ENCODE results near the gene SLC16A10. TPM values are rescaled to one million over a fixed set of nuclear protein-coding genes. Genes with fewer than 3 reads are reported as not detected.
A peak's percentile ranks its signal among the peaks of the same experiment; 100 is the strongest.
"Not testable (repeated sequence)": the region's sequence is repeated elsewhere in the genome, so short reads cannot be mapped to it uniquely, and the experiment has no call there.

SLC16A10 gene
- polyA plus RNA-seq, 1 donor = 4.4 TPM

DNA sequence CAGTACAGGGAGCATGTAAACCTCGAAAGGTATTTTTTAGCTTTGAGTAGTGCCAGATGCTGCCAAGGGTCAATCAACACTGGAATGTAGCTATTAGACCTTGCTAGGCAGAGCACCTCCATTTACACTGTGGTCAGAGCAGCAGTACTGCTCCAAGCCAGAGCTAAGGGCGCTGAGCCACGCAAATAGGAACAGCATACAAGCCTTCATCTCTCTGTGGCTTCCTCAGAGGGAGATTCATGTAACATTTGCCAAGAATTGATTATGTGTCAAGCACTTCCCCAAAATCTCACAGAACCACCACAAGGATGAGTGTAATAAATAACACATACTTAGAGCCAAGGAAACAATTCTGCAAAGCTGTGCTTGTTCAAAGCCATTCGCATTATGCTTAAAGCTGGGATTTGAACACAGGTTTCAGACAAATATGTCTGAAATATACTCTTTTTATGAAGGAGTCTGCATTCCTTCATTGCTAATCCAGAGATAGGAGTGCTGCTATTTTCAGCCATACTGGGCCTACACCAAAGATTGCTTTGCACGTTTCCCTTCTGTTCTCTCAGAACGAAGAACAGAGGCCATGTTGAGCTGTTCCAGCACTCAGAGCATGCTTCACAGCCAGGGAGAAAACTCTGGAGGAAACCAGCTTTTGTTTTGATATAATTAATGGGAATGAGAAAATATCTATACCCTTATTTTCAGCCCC is 97.7 kb downstream of the SLC16A10 start:
- DNase-seq (ENCODE audit: low read depth) = no peak

DNA sequence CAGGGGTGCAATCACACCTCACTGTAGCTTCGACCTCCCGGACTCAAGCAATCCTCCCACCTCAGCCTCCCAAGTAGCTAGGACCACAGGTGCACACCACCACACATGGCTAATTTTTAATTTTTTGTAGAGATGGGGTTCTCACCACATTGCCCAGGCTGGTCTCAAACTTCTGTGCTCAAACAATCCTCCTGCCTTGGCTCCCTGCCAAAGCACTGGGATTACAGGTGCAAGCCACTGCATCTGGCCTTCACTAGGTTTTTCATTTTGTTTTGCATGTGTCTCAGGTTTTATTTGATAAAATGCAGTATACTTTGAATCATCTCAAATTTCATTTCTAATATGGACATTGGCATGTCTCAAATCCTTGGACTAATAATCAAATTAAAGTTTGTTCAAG is 98.7 kb downstream of the SLC16A10 start:
- no peak for DNase-seq (ENCODE audit: low read depth)

DNA sequence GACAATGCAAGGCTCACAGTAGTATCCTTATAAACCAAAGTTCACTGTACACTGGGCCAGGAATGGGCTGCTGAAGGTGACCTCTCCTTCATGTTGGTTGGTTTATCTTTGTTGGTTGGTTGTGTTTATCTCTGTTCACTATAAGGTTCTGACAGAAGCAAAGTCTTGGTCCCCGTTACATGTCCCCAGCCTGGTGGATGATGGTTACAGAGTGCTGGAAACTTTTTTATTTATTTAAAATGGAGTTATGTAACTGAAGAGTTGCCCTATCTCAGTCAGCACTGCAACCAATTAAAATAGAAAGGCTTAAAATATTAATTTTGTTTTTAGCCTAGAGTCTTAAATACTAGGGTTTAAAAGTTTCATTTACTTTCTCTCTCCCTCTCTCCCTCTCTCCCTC is 100.6 kb downstream of the SLC16A10 start:
- no peak for DNase-seq (ENCODE audit: low read depth)

DNA sequence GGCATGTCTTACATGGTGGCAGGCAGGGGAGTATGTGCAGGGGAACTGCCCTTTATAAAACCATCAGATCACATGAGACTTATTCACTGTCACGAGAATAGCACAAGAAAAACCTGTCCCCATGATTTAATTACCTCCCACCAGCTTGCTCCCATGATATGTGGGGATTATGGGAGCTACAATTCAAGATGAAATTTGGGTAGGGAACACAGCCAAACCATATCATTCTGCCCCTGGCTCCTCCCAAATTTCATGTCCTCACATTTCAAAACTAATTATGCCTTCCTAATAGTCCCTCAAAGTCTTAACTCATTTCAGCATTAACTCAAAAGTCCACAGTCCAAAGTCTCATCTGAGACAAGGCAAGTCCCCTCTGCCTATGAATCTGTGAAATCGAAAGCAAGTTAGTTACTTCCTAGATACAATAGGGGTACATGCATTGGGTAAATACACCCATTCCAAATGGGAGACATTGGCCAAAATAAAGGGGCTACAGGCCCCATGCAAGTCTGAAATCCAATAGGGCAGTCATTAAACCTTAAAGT is 102.4 kb downstream of the SLC16A10 start:
- not testable (repeated sequence) for DNase-seq (ENCODE audit: low read depth)

DNA sequence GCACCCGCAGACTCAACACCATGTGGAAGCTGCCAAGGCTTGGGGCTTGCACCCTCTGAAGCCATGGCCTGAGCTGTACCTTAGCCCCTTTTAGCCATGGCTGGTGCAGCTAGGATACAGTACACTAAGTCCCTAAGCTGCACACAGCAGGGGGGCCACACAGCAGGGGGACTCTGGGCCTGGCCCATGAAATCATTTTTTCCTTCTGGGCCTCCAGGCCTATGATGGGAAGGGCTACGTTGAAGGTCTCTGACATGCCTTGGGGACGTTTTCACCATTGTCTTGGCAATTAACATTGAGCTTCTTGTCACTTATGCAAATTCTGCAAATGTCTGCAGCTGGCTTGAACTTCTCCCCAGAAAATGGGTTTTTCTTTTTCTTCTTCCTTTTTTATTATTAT is 103.3 kb downstream of the SLC16A10 start:
- no peak for DNase-seq (ENCODE audit: low read depth)

DNA sequence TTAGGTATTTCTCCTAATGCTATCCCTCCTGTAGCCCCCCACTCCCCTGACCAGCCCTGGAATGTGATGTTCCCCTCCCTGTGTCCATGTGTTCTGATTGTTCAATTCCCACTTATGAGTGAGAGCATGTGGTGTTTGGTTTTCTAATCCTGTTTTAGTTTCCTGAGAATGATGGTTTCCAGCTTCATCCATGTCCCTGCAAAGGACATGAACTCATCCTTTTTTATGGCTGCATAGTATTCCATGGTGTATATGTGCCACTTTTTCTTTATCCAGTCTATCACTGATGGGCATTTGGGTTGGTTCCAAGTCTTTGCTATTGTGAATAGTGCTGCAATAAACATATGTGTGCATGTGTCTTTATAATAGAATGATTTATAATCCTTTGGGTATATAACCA is 103.8 kb downstream of the SLC16A10 start:
- not testable (repeated sequence) for DNase-seq (ENCODE audit: low read depth)

DNA sequence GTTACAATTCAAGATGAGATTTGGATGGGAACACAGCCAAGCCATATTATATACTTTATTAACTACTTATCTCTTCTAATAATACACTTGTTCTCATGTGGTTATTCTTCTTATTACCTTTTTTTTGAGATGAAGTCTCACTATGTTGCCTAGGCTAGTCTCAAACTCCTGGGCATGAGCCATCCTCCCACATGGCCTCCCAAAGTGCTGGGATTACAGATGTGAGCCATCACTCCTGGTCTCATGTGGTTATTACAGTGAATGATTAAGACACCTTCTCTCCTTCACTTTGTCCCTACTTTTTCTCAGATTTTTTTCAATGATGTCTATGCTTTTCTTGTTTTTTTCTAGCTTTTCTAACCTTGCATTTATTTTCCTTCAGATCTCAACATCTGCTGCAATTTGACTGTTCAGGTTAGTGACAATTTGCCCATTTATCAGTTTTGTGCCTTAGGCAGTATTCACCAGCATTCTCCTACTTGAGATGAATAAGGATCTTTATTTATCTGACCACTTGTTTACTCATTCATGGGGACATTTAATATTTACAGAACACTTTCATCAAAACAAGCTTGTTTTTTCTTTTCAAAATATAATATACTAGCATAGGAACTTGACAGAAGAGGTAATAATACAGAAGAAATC is 105.7 kb downstream of the SLC16A10 start:
- DNase-seq (ENCODE audit: low read depth) = no peak

DNA sequence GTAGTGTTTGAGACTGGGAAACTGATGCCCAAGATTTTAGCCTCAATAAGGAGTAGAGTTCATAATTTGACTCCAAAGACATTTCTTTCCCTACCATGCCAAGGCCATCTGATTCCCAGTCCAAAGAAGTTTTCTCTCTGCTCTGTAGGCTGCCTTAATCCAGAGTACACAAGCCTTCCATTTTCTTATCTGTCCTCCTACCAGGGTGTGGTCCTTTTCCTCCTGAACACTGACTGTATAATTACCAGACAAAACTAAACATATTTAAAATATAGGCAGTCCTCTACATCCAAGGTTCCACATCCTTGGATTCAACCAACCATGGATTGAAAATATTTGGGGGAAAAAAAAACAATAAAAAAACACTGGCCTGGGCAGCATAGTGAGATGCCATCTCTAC is 108.4 kb downstream of the SLC16A10 start:
- no peak for DNase-seq (ENCODE audit: low read depth)

DNA sequence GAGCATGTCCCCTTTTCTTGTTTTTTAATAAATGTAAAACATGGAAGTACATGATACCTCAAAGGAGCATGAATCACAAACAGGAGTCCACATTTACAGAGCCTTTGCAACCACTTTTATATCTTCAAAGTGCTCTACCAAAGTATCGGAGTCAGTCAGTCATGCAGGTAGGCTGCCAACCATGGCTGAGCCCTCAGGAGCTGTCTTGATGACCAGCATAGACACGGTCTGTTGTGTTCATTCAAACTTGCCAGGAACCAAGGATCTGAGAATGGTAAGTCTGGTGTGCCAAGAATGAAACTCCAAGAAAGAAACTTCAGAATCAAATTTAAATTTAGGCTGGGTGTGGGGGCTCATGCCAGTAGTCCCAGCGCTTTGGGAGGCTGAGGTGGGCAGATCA is 111.5 kb downstream of the SLC16A10 start:
- DNase-seq (ENCODE audit: low read depth) = no peak

DNA sequence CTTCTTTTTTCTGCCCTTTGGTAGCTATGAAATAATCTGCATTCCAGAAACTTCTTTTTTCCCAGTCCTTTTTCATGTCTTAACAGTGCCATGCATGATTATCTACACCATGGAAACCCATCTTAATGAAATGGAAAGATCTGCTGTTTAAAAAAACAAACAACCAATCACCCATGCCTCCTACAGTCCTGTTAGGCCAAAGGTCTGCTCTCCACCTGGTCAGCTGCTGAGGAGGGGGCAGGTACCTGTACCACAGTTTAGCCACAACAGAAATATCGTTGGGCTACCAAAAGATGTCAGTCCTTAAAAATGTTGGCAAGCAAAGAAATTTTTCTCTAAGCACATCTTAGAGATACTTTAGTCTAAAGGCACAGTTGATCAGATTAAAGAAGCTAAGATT is 112.6 kb downstream of the SLC16A10 start:
- no peak for DNase-seq (ENCODE audit: low read depth)

DNA sequence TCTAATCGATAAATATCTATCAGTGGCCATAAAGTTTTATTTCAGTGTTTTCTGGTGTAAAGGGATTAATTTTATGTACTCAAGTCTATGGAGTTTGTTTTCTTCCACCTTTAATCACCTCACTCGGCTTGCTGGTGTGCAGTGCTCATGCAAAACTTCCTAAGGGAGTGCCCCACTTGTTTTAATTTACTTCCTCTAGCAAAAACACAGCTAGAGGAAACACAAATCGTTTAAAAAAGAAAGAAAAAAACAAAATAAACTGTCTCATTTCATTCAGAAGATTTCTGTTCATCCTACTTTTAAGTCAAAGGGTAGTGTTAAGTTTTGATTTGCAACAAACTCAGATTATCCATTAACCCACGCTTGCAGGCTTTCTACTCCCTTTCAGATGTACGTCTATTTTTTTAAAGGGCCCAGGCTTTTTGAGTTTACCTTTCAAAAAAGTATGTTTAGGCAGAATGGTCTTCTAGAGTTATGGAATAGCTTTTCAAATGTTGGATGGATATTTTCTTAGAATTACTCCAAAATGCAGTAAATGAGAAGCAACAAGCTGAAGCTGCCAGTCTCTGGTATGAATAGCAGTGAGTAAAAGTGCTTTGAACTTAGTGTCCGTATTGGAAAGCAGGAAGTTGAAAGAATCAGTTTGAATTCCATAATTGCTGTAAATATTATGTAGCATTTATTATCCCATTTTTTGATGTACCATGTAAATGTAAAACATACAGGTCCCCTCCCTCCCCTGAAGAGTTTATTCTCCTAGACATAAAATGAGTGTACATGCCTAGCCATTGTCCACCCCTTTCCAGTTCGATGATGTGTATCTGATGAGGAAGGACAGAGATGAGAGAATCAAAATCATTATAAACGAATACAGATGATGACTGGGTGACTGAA is 113.3 kb downstream of the SLC16A10 start:
- DNase-seq (ENCODE audit: low read depth) = no peak

DNA sequence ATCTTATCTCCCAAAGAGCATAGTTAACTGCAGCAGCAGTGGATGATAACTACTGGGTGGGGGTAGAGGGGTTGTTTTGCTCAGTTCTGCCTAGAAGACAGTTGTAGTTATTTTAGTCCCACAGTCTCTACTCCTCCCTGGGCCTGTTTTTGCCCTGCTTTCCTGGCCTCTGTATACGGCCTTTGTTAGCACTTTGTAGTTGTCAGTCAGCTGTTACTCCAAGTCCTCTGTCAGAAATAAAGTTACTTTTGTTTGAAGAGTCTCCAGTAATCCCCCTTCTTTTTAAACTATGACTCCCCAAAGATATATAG is 113.9 kb downstream of the SLC16A10 start:
- no peak for DNase-seq (ENCODE audit: low read depth)

DNA sequence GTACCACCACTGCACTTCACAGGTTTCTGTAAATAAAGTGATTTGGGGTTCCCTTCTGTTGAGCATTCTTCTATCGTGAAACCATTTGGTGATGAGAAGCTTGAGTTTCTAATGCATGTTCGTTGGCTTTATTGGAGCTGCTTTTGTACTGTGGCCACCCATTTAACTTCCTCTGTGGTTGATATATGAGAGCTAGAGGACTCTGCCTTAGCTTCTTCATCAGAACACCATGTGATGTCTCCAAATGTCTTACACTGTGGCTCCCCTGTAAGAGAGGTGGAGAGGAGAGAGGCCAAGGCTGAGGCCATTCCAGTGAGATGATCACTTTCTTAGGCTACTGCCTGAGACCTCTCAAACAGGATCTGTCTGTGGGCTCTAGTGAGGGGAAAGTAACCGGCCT is 114.5 kb downstream of the SLC16A10 start:
- no peak for DNase-seq (ENCODE audit: low read depth)

DNA sequence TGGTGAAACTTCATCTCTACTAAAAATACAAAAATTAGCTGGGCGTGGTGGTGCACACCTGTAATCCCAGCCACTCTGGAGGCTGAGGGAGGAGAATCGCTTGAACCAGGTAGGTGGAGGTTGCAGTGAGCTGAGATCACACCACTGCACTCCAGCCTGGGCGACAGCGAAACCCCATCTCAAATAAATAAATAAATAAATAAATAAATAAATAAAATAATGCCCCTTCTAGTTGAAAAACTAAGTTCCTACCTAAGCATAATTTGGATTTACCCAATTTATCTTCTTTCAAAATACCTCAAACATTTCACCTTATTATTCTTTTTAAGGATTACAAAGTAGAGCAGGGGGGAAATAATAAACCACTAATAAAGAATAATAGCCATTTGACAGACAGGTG is 116.2 kb downstream of the SLC16A10 start:
- not testable (repeated sequence) for DNase-seq (ENCODE audit: low read depth)

DNA sequence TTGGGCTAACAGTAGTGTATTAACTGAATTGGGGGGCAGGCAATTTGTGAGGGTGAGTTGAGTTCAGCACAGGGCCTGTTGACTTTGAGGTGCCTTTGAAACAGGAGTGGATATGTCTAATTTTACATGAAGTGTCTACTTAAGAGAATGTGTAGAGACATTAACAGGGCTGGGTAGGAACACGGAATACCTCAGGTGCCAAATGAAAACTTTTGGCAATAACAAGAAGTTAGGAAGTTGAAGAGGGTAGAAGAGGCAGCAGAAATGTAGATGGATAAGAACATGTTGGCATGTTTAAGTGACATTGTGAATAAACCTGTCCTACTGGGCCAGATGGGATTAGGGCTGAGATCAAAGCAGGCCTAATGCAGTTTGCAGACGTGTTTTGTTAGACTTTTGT is 117.0 kb downstream of the SLC16A10 start:
- DNase-seq (ENCODE audit: low read depth) = no peak

DNA sequence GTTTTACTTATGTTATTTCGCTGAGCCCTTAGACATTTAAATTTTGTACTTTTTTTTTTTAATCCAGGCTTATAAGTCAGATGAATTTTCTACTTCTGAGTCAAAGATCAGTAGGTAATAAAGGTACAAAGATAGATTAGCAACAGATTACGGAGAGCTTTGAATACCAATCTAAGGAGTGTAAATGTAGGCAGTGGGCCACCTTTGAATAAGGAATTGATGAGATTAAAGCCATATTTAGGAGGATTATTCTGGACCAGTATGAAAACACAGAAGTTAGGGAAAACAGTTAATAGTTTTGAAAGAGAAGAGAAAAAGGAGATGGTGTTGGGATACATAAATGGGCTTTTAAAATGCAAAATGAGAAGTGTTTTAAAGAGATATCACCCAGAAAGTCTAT is 117.6 kb downstream of the SLC16A10 start:
- DNase-seq (ENCODE audit: low read depth) = no peak

DNA sequence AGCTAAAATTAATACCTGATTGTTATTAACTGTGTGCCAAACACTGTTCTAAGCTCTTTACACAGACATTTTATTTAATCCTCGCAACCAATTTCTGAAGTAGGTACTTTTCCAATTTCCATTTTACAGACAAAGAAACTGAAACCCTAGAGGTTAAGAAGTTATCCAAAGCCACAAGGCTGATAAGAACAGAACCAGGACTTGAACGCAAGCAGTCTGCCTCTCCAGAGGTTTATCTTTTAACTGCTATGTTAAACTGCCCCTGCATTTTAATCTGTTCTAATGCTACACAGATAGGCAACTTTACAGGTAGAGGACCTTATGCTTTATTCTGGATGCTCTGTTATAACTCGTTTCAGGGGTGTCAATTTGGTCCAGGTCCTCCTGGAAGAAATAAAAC is 118.2 kb downstream of the SLC16A10 start:
- no peak for DNase-seq (ENCODE audit: low read depth)

DNA sequence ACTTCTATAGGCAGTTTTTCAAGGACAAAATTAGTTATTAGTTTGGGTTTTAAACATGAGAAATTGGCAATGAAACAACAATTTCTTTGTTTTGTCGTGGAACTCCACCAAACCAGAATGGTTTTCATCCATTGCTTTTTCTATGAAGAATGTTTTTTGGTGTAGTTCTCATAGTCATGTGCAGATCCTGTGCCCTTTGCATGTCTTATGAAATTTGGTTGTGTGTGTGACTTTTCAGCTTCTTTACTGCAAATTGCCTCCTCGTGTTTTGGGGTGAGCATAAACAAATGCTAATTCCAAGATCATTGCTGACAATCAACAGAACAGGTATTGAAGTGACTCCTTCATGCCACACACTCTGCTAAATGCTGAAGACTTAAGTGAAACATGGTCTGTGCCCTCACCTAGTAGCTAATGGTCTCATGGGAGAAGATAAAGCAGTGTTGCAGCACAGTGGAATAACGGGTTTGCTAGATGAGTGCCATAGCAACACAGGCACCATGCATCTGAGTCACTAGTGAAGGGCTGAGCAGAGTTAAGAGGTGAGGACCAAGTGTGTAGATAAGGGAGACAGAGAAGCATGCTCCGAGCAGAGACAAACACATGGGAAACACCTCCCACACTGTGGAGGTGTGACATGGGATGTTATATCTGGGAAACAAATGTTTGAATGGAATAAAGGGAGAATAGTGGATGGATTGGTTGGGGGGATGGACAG is 120.0 kb downstream of the SLC16A10 start:
- no peak for DNase-seq (ENCODE audit: low read depth)

DNA sequence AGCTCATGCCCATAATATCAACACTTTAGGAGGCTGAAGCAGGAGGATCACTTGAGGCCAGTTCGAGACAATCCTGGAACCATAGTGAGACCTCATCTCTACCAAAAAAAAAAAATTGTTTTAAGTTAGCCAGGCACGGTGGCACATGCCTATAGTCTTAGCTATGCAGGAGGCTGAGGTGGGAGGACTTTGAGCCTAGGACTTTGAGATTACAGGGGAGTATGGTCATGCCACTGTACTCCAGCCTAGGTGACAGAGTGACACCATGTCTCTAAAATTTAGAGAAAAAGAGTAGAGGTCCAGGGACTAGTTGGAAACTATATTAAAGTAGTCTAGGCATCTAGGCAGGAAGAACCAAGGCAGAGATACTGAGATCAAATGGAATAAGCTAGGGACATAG is 121.6 kb downstream of the SLC16A10 start:
- DNase-seq (ENCODE audit: low read depth) = no peak

DNA sequence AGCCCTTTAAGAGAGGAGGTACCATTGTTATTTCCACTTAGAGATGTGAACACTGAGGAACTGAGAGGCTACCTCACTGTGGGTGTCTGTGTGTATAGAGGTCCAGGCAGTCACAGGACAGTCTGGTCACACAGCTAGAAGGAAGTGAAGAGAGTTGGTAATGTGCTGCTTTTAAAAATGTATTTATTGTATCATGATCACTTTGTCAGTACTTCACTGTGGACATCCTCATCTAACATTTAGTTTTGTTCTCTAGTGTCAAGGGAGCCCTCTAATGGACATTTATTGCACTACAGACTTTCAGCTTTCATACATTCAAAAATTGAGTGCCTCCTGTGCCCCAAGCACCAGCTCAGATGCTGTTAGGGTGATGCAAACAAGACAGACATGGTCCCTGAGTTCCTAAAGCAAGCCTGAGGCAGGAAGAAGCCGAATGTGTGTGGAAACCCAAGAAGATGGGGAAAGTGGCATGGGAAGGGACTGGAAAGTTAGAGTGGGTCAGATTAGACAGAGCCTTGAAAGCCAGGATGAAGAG is 123.0 kb downstream of the SLC16A10 start:
- DNase-seq (ENCODE audit: low read depth) = peak; percentile 25

DNA sequence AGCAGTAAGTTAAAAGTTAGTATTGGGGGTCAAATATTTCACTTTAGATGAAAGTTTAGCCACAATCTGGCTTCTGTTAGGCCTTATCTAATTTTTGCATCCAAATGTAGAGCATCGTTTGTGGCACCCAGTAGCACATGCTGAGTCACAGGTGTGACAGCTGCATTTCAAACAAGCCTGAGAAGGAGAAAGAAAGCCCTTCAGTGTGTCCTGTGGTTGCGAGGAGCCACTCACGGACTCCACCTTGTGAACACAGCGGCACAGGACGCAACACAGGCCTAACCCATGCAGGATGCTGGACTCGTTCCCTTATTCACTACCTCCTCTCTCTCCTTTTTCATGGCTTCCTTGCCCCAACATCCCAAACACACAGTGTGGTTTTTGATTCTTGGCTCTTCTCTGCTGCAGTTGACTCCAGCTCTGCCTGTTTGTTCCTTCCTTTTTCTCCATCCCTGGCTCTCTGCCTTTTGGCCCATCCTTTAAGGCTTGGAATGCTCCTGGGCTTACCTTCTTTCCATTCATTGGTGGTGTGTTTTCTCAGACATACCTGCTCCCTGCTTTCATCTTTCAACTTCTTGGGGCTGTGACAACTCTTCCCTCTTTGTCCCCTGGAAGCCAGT is 124.2 kb downstream of the SLC16A10 start:
- DNase-seq (ENCODE audit: low read depth) = no peak
